Measurements from ENCODE around the gene KDM4B.

KDM4B gene

DNA sequence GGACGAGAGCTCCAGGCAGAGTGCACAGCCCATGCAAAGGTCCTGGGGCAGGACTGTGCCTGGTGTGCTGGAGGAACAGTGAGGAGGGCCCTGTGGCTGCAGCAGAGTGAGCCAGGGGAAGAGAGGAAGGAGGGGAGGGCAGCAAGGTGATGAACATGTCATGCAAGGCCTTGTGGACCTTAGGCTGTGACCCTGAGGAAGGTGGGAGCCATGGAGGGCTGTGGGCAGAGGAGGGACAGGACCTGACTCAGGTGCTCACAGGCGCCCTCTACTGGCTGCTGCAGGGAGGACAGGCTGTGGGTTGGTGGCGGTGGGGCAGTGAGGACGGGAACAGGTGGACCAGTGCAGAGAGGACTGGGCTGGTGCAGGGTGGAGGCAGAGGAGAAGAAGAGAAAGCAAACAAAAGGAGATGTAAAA, 201.4 kb downstream of the KDM4B start:
- TF ChIP-seq, protein P1, sequence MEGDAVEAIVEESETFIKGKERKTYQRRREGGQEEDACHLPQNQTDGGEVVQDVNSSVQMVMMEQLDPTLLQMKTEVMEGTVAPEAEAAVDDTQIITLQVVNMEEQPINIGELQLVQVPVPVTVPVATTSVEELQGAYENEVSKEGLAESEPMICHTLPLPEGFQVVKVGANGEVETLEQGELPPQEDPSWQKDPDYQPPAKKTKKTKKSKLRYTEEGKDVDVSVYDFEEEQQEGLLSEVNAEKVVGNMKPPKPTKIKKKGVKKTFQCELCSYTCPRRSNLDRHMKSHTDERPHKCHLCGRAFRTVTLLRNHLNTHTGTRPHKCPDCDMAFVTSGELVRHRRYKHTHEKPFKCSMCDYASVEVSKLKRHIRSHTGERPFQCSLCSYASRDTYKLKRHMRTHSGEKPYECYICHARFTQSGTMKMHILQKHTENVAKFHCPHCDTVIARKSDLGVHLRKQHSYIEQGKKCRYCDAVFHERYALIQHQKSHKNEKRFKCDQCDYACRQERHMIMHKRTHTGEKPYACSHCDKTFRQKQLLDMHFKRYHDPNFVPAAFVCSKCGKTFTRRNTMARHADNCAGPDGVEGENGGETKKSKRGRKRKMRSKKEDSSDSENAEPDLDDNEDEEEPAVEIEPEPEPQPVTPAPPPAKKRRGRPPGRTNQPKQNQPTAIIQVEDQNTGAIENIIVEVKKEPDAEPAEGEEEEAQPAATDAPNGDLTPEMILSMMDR (IDR thresholded peaks at IDR 0.05; ENCODE audit: low read length, missing control alignments): peak; percentile 50
- DNase-seq (ENCODE audit: low read depth): no peak
- no peak overlapping the region for H3K4me3 ChIP-seq (replicated peaks; ENCODE audit: low read depth, low read length)

DNA sequence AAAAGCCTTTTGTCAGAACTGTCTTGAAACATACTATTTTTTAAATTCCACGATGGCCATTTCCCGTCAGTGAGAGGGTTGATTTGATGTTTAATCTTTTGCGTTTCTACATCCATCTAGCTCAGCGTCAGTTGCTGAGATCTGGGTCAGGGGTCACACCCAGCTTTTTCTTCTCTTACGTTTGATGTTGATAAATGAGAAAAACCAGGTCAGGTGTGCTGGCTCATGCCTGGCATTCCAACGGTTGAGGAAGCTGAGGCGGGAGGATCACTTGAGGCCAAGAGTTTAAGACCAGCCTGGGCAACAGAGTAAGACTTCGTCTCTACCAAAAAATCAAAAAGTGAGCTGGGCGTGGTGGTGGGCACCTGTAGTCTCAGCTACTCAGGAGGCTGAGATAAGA, 202.8 kb downstream of the KDM4B start:
- no peak for DNase-seq (ENCODE audit: low read depth)
- TF ChIP-seq, protein P1 (IDR thresholded peaks at IDR 0.05; ENCODE audit: low read length, missing control alignments): no peak
- no peak overlapping the region for H3K4me3 ChIP-seq (replicated peaks; ENCODE audit: low read depth, low read length)

DNA sequence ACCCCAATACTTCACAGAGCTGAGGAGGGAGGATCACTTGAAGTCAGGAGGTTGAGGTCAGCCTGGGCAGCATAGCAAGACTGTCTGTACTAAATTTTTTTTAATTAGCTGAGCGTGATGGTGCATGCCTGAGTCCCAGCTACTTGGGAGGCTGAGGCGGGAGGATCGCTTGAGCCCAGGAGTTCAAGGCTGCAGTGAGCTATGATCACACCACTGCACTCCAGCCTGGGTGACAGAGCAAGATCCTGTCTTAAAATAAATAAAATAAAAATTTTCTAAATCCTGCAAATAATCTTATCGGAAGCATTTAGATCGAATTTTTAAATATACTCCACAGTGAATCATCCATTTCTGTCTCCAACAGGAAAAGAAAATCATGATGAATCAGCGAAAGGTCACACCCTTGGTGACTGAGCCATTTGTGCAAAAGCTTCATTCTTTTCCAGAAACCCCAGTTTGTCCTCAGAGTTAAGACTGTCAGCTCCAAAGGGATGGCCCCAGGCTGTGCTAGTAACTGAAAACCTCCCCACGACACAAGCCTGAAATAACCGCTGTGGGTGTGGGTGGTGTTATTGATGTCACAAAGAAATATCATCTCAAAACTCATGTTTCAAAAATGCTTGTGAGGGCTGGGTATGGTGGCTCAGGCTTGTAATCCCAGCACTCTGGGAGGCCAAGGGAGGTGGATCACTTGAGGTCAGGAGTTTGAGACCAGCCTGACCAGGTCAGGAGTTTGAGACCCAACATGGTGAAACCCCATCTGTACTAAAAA, 204.1 kb downstream of the KDM4B start:
- TF ChIP-seq, protein P1 (IDR thresholded peaks at IDR 0.05; ENCODE audit: low read length, missing control alignments): no peak
- peak; percentile 90 for DNase-seq (ENCODE audit: low read depth)
- H3K4me3 ChIP-seq (replicated peaks; ENCODE audit: low read depth, low read length): no peak overlapping the region

DNA sequence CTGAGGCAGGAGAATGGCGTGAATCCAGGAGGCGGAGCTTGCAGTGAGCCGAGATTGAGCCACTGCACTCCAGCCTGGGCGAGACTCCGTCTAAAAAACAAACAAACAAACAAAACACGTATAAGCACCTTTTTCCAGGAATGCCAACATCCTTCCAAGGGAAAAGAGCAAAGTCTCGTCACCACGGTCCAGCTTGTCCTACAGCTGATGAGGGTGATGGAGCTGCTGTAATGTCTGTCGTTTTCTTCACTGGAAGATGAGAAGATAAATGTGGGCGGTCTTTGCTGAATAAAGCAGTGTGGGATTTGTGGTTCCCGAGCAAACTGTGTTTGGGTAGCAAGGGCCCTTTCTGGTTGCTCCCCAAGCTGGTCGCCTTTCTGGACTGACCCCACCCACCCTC, 205.1 kb downstream of the KDM4B start:
- no peak for DNase-seq (ENCODE audit: low read depth)
- TF ChIP-seq, protein P1 (IDR thresholded peaks at IDR 0.05; ENCODE audit: low read length, missing control alignments): no peak
- H3K4me3 ChIP-seq (replicated peaks; ENCODE audit: low read depth, low read length): no peak overlapping the region

DNA sequence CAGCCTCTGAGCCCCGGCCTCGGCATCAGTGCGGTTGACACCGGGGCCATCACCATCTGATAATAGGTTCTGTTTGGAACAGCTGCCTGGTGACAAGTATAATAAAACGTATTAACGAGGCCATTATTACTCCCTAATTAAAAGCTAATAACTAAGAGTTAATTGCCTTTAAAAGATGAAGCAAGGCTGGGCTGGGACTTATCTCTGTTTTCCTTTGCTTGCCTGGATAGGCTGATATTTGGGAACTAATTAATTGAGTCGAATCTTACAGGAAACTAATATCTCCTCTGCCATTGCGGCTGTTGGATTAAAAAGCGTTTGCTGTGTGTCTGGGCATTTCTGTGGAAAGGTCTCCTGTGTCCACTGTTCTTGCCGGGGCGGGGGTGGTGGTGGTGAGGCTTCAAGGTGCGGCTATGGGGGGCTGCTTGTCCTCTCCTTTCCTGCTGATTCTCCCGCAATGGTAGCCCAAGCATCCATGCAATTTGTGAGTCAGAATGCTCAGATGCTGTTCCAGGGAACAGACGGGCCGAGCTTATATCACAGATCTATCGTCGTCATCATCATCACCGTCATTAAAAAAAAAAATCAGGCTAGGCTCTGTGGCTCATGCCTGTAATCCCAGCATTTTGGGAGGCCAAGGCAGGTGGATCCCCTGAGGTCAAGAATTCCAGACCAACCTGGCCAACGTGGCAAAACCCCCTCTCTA, 209.0 kb downstream of the KDM4B start:
- no peak for DNase-seq (ENCODE audit: low read depth)
- TF ChIP-seq, protein P1 (IDR thresholded peaks at IDR 0.05; ENCODE audit: low read length, missing control alignments): no peak
- H3K4me3 ChIP-seq (replicated peaks; ENCODE audit: low read depth, low read length): no peak overlapping the region

DNA sequence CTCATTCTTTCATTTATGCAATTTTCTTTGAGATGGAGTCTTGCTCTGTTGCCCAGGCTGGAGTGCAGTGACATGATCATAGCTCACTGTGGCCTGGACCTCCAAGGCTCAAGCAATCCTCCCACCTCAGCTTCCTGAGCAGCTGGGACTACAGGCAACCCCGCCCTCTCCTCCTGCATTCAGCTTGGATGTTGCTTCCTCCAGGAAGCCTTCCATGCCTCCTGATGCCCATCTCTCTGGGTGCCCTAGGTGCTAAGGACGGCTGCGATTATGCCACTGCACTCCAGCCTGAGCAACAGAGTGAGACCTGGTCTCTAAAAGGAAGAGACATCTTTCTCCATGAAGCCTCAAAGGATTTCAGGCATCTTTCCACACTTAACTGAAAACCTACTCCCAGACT, 209.9 kb downstream of the KDM4B start:
- no peak overlapping the region for H3K4me3 ChIP-seq (replicated peaks; ENCODE audit: low read depth, low read length)
- TF ChIP-seq, protein P1 (IDR thresholded peaks at IDR 0.05; ENCODE audit: low read length, missing control alignments): no peak
- no peak for DNase-seq (ENCODE audit: low read depth)

All from fibroblast of pulmonary artery (primary cell).